ENCODE data around the gene EMID1.
"Not testable (repeated sequence)": the region's sequence is repeated elsewhere in the genome, so short reads cannot be mapped to it uniquely, and the experiment has no call there.

The EMID1 gene

GRCh38 chr22:29211066-29211465, 5.4 kb downstream of the EMID1 start:
- no peak for DNase-seq (ENCODE audit: low read depth)

- DNase-seq (ENCODE audit: low read depth), result no peak
Measured at GRCh38 chr22:29211466-29211865, 5.8 kb downstream of the EMID1 start.

DNA sequence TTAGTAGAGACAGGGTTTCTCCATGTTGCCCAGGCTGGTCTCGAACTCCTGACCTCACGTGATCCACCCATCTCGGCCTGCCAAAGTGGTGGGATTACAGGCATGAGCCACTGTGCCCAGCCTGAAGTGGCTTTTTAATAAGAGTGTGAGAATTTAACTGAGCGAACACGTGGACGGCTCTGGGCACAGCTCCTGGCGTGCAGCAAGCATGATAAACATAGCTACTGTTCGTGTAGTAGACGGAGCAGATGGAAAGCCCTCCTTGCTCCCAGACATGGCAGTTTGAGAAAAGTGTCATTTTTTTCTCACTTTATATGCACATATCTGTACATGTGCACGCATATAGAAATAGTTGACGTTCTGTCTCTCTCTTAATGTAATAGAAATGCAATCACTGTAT, 7.0 kb downstream of the EMID1 start:
- DNase-seq (ENCODE audit: low read depth), result no peak

DNA sequence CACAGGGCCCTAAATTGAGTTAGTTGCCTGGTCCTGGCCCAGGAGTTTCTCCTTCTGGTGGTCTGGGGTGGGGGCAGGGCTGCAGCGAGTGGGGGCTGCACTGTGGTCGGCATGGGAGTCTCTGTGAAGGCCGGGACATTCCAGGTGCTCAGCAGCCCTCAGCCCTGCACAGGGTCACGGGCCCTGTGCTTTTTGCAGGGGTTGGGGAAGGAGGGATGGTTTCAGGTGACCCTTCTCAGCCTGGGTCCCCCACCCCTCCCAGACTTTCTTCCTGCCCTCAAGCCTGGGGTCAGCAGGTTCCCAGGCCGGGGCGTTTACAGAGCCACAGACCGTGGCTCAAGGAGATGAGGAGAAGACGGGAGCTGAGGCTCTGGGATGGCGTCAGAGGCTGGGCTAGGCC, 7.8 kb downstream of the EMID1 start:
- no peak for DNase-seq (ENCODE audit: low read depth)

DNA sequence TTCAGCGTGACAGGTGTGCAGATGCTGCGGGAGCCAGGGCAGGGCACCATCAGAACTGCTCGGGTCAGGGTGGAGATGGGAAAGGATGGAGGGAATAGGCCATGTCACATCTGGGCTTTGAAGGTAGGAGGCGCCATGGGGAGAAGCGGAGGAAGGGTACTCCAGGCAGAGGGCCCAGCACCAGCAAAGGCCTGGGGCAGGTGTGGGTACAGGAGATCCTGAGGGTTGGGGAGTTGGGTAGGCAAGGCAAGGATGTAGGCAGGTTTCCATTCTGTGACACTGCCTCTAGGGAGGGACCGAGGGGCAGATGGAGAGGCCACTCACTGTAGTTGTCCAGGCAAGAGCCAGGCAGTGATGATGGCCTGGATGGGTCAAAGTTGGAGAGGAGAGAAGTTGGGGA, 8.5 kb downstream of the EMID1 start:
- DNase-seq (ENCODE audit: low read depth), result no peak

GRCh38 chr22:29215012-29215860, 9.5 kb downstream of the EMID1 start:
- DNase-seq (ENCODE audit: low read depth), result no peak

GRCh38 chr22:29216011-29216872, 10.5 kb downstream of the EMID1 start:
- DNase-seq (ENCODE audit: low read depth), result no peak

DNA sequence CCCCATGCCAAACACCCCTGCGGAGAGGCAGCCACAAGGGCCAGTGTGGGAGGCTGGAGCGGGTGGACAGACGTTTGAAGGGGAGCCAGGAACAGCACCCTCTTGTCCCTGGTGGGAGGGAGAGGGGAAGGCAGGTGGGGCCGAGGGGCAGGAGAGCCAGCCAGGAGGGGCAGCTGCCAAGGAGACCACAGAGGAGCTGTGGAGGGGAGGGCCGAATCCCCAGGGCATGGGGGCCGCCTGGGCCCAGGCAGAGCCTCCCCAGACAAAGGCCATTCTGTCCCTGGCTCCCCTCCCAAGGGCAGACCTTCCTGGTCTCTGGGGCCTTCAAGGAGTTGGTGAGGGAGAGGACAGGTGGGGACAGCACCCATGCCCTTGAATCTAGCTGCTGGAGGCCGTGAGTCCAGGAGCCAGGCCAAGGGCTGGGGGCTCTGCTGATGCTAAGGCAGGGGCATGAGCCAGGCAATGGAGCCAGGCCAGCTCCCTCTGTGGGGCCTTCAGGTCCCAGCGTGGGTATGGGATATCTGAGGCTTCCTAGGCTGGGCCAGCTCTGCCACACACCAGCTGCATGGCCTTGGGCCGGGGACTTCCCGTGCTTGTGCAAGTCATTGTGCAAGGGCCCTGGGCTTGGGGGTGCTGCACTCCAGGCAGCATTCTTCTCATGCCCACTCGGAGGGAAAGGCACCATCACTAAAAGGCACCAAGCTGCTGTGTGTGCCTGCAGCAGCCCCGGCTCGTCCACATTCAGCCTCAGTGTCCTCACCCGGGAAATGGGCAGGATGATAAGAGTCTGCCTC, 11.4 kb downstream of the EMID1 start:
- no peak for DNase-seq (ENCODE audit: low read depth)

GRCh38 chr22:29217827-29218757, 12.4 kb downstream of the EMID1 start:
- no peak for DNase-seq (ENCODE audit: low read depth)

GRCh38 chr22:29218758-29219408, 13.2 kb downstream of the EMID1 start:
- DNase-seq (ENCODE audit: low read depth), result no peak

DNA sequence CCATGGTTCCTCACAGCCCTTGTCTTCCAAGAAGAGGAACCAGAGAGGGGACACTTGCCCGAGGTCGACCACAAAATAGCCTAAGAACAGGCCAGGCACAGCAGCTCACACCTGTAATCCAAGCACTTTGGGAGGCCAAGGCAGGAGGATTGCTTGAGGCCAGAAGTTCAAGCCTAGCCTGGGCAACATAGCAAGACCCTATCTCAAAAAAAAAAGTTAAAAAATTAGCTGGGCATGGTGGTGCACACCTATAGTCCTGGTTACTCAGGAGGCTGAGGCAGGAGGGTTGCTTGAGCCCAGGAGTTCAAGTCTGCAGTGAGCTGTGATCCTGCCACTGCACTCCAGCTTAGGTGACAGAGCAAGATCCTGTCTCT, 13.7 kb downstream of the EMID1 start:
- DNase-seq (ENCODE audit: low read depth), result not testable (repeated sequence)

GRCh38 chr22:29219881-29220670, 14.4 kb downstream of the EMID1 start:
- DNase-seq (ENCODE audit: low read depth), result no peak

- DNase-seq (ENCODE audit: low read depth), result no peak
Measured at GRCh38 chr22:29224121-29224858, 18.6 kb downstream of the EMID1 start.

GRCh38 chr22:29224859-29225410, 19.2 kb downstream of the EMID1 start:
- no peak for DNase-seq (ENCODE audit: low read depth)

DNA sequence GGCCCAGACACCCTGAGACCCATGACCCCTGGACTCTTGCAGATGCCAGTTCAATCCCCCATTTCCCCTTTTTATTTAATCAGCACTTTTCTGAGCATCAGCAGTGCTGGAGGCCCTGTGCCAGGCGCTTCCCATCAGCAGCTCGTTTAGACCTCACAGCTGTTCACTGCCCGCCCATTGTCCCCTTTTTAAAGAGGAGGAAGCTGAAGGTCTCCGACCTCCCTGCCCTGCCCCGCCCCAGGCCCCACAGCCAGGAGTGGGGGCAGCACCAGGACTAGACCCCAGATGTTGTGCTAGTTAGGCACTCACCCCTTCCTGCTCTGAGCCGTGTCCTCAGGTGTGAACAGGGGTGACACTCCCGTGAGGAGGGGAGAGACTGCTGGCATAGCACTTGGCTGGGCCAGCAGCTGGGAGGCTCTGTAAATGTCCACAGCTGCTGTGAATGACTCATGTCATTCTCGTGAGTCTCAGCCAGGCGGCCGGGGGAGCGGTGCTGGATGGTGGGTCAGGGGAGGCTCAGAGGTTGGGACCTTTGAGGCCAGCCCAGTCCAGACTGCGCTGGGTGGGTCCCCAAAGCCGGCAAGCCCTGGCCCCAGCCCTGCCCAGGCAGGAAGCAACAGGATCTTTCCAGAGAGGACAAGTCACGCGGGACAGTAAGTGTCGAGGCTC, 19.9 kb downstream of the EMID1 start:
- no peak for DNase-seq (ENCODE audit: low read depth)

- no peak for DNase-seq (ENCODE audit: low read depth)
Measured at GRCh38 chr22:29226351-29226981, 20.8 kb downstream of the EMID1 start.

GRCh38 chr22:29230972-29231875, 25.5 kb downstream of the EMID1 start:
- no peak for DNase-seq (ENCODE audit: low read depth)
